Measurements from ENCODE around the gene FAM13B.

- TF ChIP-seq CTCF (IDR thresholded peaks at IDR 0.05) (no peak), POLR2A (IDR thresholded peaks at IDR 0.05; ENCODE audit: low read depth) (no peak)
These were observed 133.4 kb downstream of the FAM13B start for GRCh38 chr5:137899493-137899892.

All from esophagus muscularis mucosa (tissue), 3 donors.